K562 (cell line): ENCODE results near the gene RASGRP2. TPM values are rescaled to one million over a fixed set of nuclear protein-coding genes. Genes with fewer than 3 reads are reported as not detected.

Experiments used
- ATF7 ChIP-seq: fragments of 450-650 bp; IDR thresholded peaks from 2 replicates; pipeline ENCODE4 v1.7.1; 2014; ENCODE audit warnings: mild to moderate bottlenecking, moderate library complexity
- E2F4 ChIP-seq: sonication (generic); formaldehyde crosslinking; IDR thresholded peaks from 2 replicates; pipeline ENCODE4 v1.8.0; 2022; ENCODE audit warnings: mild to moderate bottlenecking, low read depth, missing genetic modification reagents
- E2F8 ChIP-seq: fragments of 450-650 bp; IDR thresholded peaks from 2 replicates; pipeline ENCODE4 v1.7.1; 2018; ENCODE audit warnings: mild to moderate bottlenecking, low read depth; ENCODE audit not compliant: partially characterized antibody
- ESRRB ChIP-seq: fragments of 250-450 bp; sonication (Bioruptor Pico); IDR thresholded peaks from 2 replicates; pipeline ENCODE4 v1.5.0; 2020; ENCODE audit warnings: mild to moderate bottlenecking, moderate library complexity, borderline replicate concordance
- GABPB2 ChIP-seq: fragments of 250-450 bp; sonication (Bioruptor Pico); conservative IDR thresholded peaks from 2 replicates; pipeline ENCODE4 v1.5.1; 2021; ENCODE audit warnings: mild to moderate bottlenecking
- HCFC1 ChIP-seq: IDR thresholded peaks from 2 replicates; pipeline ENCODE4 v1.6.1; 2012; ENCODE audit warnings: low read depth, low read length, improper control_type of control experiment
- HMBOX1 ChIP-seq: sonication (generic); IDR thresholded peaks from 2 replicates; pipeline ENCODE4 v1.6.1; 2016
- MAFF ChIP-seq: IDR thresholded peaks from 2 replicates; pipeline ENCODE4 v1.6.1; 2012; ENCODE audit warnings: low read length, improper control_type of control experiment
- NCOA6 ChIP-seq: fragments of 450-650 bp; IDR thresholded peaks from 2 replicates; pipeline ENCODE4 v1.6.1; 2017; ENCODE audit warnings: mild to moderate bottlenecking
- NR4A1 ChIP-seq, 2 experiments: fragments of 250-450 bp in 1 of 2; fragments of 450-650 bp in 1 of 2; sonication (Bioruptor Pico) in 1 of 2; IDR thresholded peaks; 2 replicates each; pipeline versions ENCODE4 v1.4.0 to v1.6.1; 2016 to 2020; ENCODE audit warnings: mild to moderate bottlenecking in 2 of 2, missing compliant biosample characterization in 1 of 2, missing genetic modification characterization in 1 of 2, moderate library complexity in 1 of 2
- SMC3 ChIP-seq: conservative IDR thresholded peaks from 2 replicates; pipeline ENCODE4 v1.6.1; 2011; ENCODE audit warnings: low read depth, low read length, improper control_type of control experiment; ENCODE audit not compliant: insufficient read depth
- TFAM ChIP-seq: fragments of 250-450 bp; sonication (Bioruptor Pico); conservative IDR thresholded peaks from 2 replicates; pipeline ENCODE4 v1.5.0; 2021; ENCODE audit warnings: mild to moderate bottlenecking, moderate library complexity
- ZFP30 ChIP-seq: fragments of 250-450 bp; sonication (Bioruptor Pico); IDR thresholded peaks from 2 replicates; pipeline ENCODE4 v1.8.0; 2022; ENCODE audit warnings: moderate library complexity, mild to moderate bottlenecking, inconsistent platforms, borderline replicate concordance
- ZNF384 ChIP-seq: IDR thresholded peaks from 2 replicates; pipeline ENCODE4 v1.6.1; 2012; ENCODE audit warnings: low read depth, low read length, improper control_type of control experiment
- ZNF668 ChIP-seq: fragments of 250-450 bp; sonication (Bioruptor Pico); IDR thresholded peaks from 2 replicates; pipeline ENCODE4 v1.8.0; 2022; ENCODE audit warnings: mild to moderate bottlenecking, inconsistent platforms
- ZNF695 ChIP-seq: fragments of 450-650 bp; formaldehyde crosslinking; IDR thresholded peaks from 2 replicates; pipeline ENCODE4 v1.4.0; 2020; ENCODE audit warnings: mild to moderate bottlenecking, moderate library complexity
- ZNF830 ChIP-seq: fragments of 250-450 bp; sonication (Bioruptor Pico); IDR thresholded peaks from 2 replicates; pipeline ENCODE4 v1.5.0; 2021; ENCODE audit warnings: mild to moderate bottlenecking
- polyA plus RNA-seq, 8 experiments: library from polyadenylated mRNA; depleted of rRNA in 4 of 8; stranded (reverse) in 5 of 8; unstranded in 3 of 8; fragments of >200 nt; fragmentation: Nextera tagmentation in 2 of 8; fragmentation: Illumina TruSeq in 1 of 8; extraction: Ambion mirVana in 2 of 8; extraction: Trizol in 1 of 8; gene quantifications; 2 replicates each; pipeline versions ENCODE4 v1.2.1 to v1.2.3, GENCODE V29; 2011 to 2014; ENCODE audit warnings: inconsistent platforms in 1 of 8, missing spikeins in 1 of 8
- total RNA-seq, 7 experiments: library from RNA; depleted of rRNA in 6 of 7; stranded (reverse); fragments of >200 nt in 6 of 7; fragmentation: Illumina TruSeq in 2 of 7; extraction: Trizol in 2 of 7; gene quantifications; 2 replicates each; pipeline versions ENCODE4 v1.2.1 to v1.2.3, GENCODE V29; 2011 to 2021; ENCODE audit warnings: low replicate concordance in 1 of 7
- TF ChIP-seq, protein P1 (sequence below): fragments of 450-650 bp; IDR thresholded peaks from 2 replicates; pipeline ENCODE4 v1.6.1; 2016; ENCODE audit warnings: borderline replicate concordance

The RASGRP2 gene
- total and polyA plus RNA-seq, 9 of the 15 experiments (the other 6 are each of a cell fraction or from before 2014, with no cell fraction given): 0.87 to 22.7 (median 5.5) TPM

GRCh38 chr11:64743591-64744543 is at the start of gene RASGRP2 (continued):
- TF ChIP-seq HCFC1 (0 out of 2 replicates have a peak, but pooled peaks have one; percentile 10), ZNF695 (CRISPR knock-in tag) (no peak), E2F4 (CRISPR knock-in tag) (no peak), ZFP30 (CRISPR knock-in tag) (no peak), HMBOX1 (no peak), ZNF830 (CRISPR knock-in tag) (no peak), ZNF384 (0 out of 2 replicates have a peak, but pooled peaks have one; percentile 12), SMC3 (peak; percentile 50), NCOA6 (no peak), ATF7 (peak; percentile 72), E2F8 (no peak), MAFF (no peak), ESRRB (CRISPR knock-in tag) (no peak), NR4A1 (CRISPR knock-in tag; IDR thresholded peaks at IDR 0.05) (no peak), NR4A1 (tag; IDR thresholded peaks at IDR 0.05) (no peak), ZNF668 (no peak), GABPB2 (CRISPR knock-in tag) (no peak), TFAM (CRISPR knock-in tag) (no peak)
- TF ChIP-seq, protein P1, sequence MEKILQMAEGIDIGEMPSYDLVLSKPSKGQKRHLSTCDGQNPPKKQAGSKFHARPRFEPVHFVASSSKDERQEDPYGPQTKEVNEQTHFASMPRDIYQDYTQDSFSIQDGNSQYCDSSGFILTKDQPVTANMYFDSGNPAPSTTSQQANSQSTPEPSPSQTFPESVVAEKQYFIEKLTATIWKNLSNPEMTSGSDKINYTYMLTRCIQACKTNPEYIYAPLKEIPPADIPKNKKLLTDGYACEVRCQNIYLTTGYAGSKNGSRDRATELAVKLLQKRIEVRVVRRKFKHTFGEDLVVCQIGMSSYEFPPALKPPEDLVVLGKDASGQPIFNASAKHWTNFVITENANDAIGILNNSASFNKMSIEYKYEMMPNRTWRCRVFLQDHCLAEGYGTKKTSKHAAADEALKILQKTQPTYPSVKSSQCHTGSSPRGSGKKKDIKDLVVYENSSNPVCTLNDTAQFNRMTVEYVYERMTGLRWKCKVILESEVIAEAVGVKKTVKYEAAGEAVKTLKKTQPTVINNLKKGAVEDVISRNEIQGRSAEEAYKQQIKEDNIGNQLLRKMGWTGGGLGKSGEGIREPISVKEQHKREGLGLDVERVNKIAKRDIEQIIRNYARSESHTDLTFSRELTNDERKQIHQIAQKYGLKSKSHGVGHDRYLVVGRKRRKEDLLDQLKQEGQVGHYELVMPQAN: peak; percentile 77
